PC-3 (cell line): Measurements from ENCODE around the gene NAP1L1. TPM values are rescaled to one million over a fixed set of nuclear protein-coding genes. Genes with fewer than 3 reads are reported as not detected.

Source experiments
- ATAC-seq: fragments of 200-7000 bp; cut with Tn5 transposase; 2 replicates; pipeline ENCODE4 v1.9.1; 2020; ENCODE audit warnings: mild to moderate bottlenecking, moderate library complexity
- BruUV-seq: library from RNA; stranded (reverse); fragments of 400-500 nt; replicated peaks from 2 replicates; lab custom pipeline; 2021; lab: Mats Ljungman, UMichigan
- CTCF ChIA-PET: fragments of 300-600 bp; sonication (Branson Sonifier 250); formaldehyde crosslinking; loops from one replicate; lab custom pipeline; 2022; ENCODE audit warnings: antibody characterized with exemption; lab: Charles Lee
- POLR2A ChIA-PET: fragments of 300-600 bp; sonication (Branson Sonifier 250); formaldehyde crosslinking; loops from one replicate; lab custom pipeline; 2022; ENCODE audit warnings: antibody characterized with exemption; ENCODE audit not compliant: unreplicated experiment; lab: Charles Lee
- DNase-seq: peaks from one replicate; pipeline ENCODE4 v3.0.0-alpha.2; 2015
- H2AFZ ChIP-seq: fragments of 300-600 bp; sonication (generic); 2 replicates; pipeline ENCODE4 v1.6.0; 2016; ENCODE audit warnings: antibody characterized with exemption, low read length
- H3F3A ChIP-seq: fragments of 300-600 bp; sonication (generic); one replicate; pipeline ENCODE4 v1.6.0; 2017; ENCODE audit warnings: antibody characterized with exemption, low read length, control low read depth, mild to moderate bottlenecking; ENCODE audit not compliant: unreplicated experiment
- H3K27ac ChIP-seq: fragments of 300-600 bp; sonication (generic); 2 replicates; pipeline ENCODE4 v1.5.1; 2016; ENCODE audit warnings: mild to moderate bottlenecking, low read length
- H3K27me3 ChIP-seq: fragments of 300-600 bp; sonication (generic); 2 replicates; pipeline ENCODE4 v1.6.1; 2016; ENCODE audit warnings: low read length, mixed read lengths
- H3K36me3 ChIP-seq: fragments of 300-600 bp; sonication (generic); 2 replicates; pipeline ENCODE4 v1.6.1; 2016; ENCODE audit warnings: low read depth, mixed run types, low read length, mixed read lengths
- H3K4me1 ChIP-seq: fragments of 300-600 bp; sonication (generic); 2 replicates; pipeline ENCODE4 v1.5.1; 2016; ENCODE audit warnings: low read length; ENCODE audit not compliant: insufficient read depth
- H3K4me2 ChIP-seq: fragments of 300-600 bp; sonication (generic); 2 replicates; pipeline ENCODE4 v1.6.0; 2016; ENCODE audit warnings: low read length
- H3K4me3 ChIP-seq: fragments of 300-600 bp; sonication (generic); 2 replicates; pipeline ENCODE4 v1.5.1; 2016; ENCODE audit warnings: mild to moderate bottlenecking, low read length, mixed read lengths
- H3K79me2 ChIP-seq: fragments of 300-600 bp; sonication (generic); 2 replicates; pipeline ENCODE4 v1.6.1; 2017; ENCODE audit warnings: low read length, mixed read lengths
- H3K9ac ChIP-seq: fragments of 300-600 bp; sonication (generic); 2 replicates; pipeline ENCODE4 v1.6.0; 2016; ENCODE audit warnings: mild to moderate bottlenecking, low read length
- H3K9me2 ChIP-seq: fragments of 300-600 bp; sonication (generic); replicated peaks from 2 replicates; pipeline ENCODE4 v1.6.1; 2016; ENCODE audit warnings: mixed run types, low read length, mixed read lengths
- H3K9me3 ChIP-seq: fragments of 300-600 bp; sonication (generic); 2 replicates; pipeline ENCODE4 v1.6.1; 2016; ENCODE audit warnings: low read length, mixed read lengths
- H4K20me1 ChIP-seq: fragments of 300-600 bp; sonication (generic); 2 replicates; pipeline ENCODE4 v1.6.1; 2016; ENCODE audit warnings: low read length, mixed read lengths
- CTCF ChIP-seq: fragments of 300-600 bp; sonication (generic); conservative IDR thresholded peaks from 2 replicates; pipeline ENCODE4 v1.5.1; 2017; ENCODE audit warnings: antibody characterized with exemption, low read depth, mild to moderate bottlenecking, low read length
- EZH2 ChIP-seq: fragments of 300-600 bp; sonication (generic); IDR thresholded peaks from one replicate; pipeline ENCODE4 v1.6.1; 2017; ENCODE audit warnings: antibody characterized with exemption, mild to moderate bottlenecking, low read length; ENCODE audit not compliant: unreplicated experiment
- EZH2phosphoT487 ChIP-seq: fragments of 300-600 bp; sonication (generic); IDR thresholded peaks from 2 replicates; pipeline ENCODE4 v1.6.1; 2018; ENCODE audit warnings: mild to moderate bottlenecking, antibody characterized with exemption, low read length, borderline replicate concordance
- intact Hi-C: fragments of 100-400 bp; cut with micrococcal nuclease; formaldehyde crosslinking; loops from 2 replicates; pipeline ENCODE4 v1.9.0; 2023
- total RNA-seq: library from RNA; depleted of rRNA; stranded (reverse); fragments of >200 nt; gene quantifications from 2 replicates; pipeline ENCODE4 v1.2.3, GENCODE V29; 2014

NAP1L1 gene
- total RNA-seq, 1 experiment from 2014 or later = 200 TPM

- POLR2A ChIA-PET = interaction anchor here (0.5 to 0.7 kb wide), 2 partner anchors 174 to 215 kb away, joined by 3 to 5 read pairs; no protein-coding TSS in a partner anchor
- peak; percentile 85 for DNase-seq
Observed at GRCh38 chr12:76037130-76038103, 47.1 kb downstream of the NAP1L1 start.

GRCh38 chr12:76035045-76035444 is 49.4 kb downstream of the NAP1L1 start:
- TF ChIP-seq CTCF (no peak), EZH2 (no peak), EZH2phosphoT487 (no peak)
- H4K20me1 ChIP-seq = peaks cover 12% of the 10 kb centered on the region
- H3K79me2 ChIP-seq = peaks cover 63% of the 10 kb centered on the region
- H3K4me3 ChIP-seq = no peak overlapping the region
- POLR2A ChIA-PET = no interaction called here
- no peaks in the 10 kb centered on the region for H3K9me2 ChIP-seq
- peaks cover 12% of the 10 kb centered on the region for H3K36me3 ChIP-seq
- H3K27ac ChIP-seq = peak overlapping the region; percentile 94; the same call in 1 of the 2 replicates
- CTCF ChIA-PET = no interaction called here
- peaks cover 42% of the 10 kb centered on the region for H3K4me1 ChIP-seq
- H3K9ac ChIP-seq = no peak overlapping the region
- no peak for DNase-seq
- H3F3A ChIP-seq = peaks cover under 1% of the 10 kb centered on the region
- no peaks in the 10 kb centered on the region for H3K9me3 ChIP-seq
- H3K27me3 ChIP-seq = no peaks in the 10 kb centered on the region
- H3K4me2 ChIP-seq = no peak overlapping the region; the same call in 1 of the 2 replicates
- BruUV-seq = no TSS peak
- ATAC-seq = no peak
- intact Hi-C loops = loop anchor here (5.0 to 10.0 kb wide), 5 partner anchors 47 to 550 kb away; partner anchors contain the start of gene NAP1L1
- no peak overlapping the region for H2AFZ ChIP-seq

More at GRCh38 chr12:76037130-76038103, 47.1 kb downstream of the NAP1L1 start:
- peak overlapping the region; percentile 29 for H3K27ac ChIP-seq
- CTCF ChIA-PET = interaction anchor here (0.6 to 1.6 kb wide), 6 partner anchors 133 to 512 kb away, joined by 3 to 8 read pairs (median 4); no protein-coding TSS in a partner anchor
- no peak overlapping the region for H3K9ac ChIP-seq
- peak overlapping the region; percentile 49 for H3K4me2 ChIP-seq
- H2AFZ ChIP-seq = no peak overlapping the region
- H3K79me2 ChIP-seq = peaks cover 42% of the 10 kb centered on the region
- peak overlapping the region; percentile 15; the same call in 1 of the 2 replicates for H3K4me3 ChIP-seq
- ATAC-seq = peak; percentile 51
- H3K27me3 ChIP-seq = no peaks in the 10 kb centered on the region
- no peaks in the 10 kb centered on the region for H3K9me2 ChIP-seq
- no TSS peak for BruUV-seq
- no peaks in the 10 kb centered on the region for H3K9me3 ChIP-seq
- H3K4me1 ChIP-seq = peaks cover 42% of the 10 kb centered on the region
- no peaks in the 10 kb centered on the region for H3F3A ChIP-seq
- TF ChIP-seq EZH2phosphoT487 = no peak
- no peak for TF ChIP-seq EZH2
- TF ChIP-seq CTCF = peak; percentile 91
- intact Hi-C loops = loop anchor here (1.0 to 10.0 kb wide), 7 partner anchors 45 to 547 kb away; partner anchors contain the start of gene NAP1L1
- no peaks in the 10 kb centered on the region for H4K20me1 ChIP-seq
- H3K36me3 ChIP-seq = no peaks in the 10 kb centered on the region
